SK-N-MC (cell line): ENCODE results near the gene RAD23A.

Source experiments
- DNase-seq: peaks from one replicate; pipeline ENCODE4 v3.0.0-alpha.2; 2011; ENCODE audit warnings: low read depth, low spot score
- H3K27ac ChIP-seq: fragments of 200-600 bp; sonication (generic); 2 replicates; pipeline ENCODE4 v1.5.1; 2016; ENCODE audit warnings: mixed run types
- H3K36me3 ChIP-seq: fragments of 200-600 bp; sonication (generic); 2 replicates; pipeline ENCODE4 v1.6.1; 2017; ENCODE audit warnings: antibody characterized with exemption, low read length, mixed read lengths; ENCODE audit not compliant: insufficient read depth
- H3K4me3 ChIP-seq: fragments of 200-600 bp; sonication (generic); 2 replicates; pipeline ENCODE4 v1.5.1; 2016
- H3K9ac ChIP-seq: fragments of 200-600 bp; sonication (generic); 2 replicates; pipeline ENCODE4 v1.8.0; 2017; ENCODE audit warnings: mixed run types, mixed read lengths; ENCODE audit not compliant: insufficient read length
- H3K9me3 ChIP-seq: fragments of 200-600 bp; sonication (generic); 2 replicates; pipeline ENCODE4 v1.6.1; 2017; ENCODE audit warnings: low read depth, mild to moderate bottlenecking, antibody characterized with exemption, low read length, moderate library complexity, mixed read lengths
- EZH2 ChIP-seq: fragments of 200-600 bp; sonication (generic); IDR thresholded peaks from one replicate; pipeline ENCODE4 v1.6.1; 2017; ENCODE audit warnings: antibody characterized with exemption
- FOXP2 ChIP-seq: optimal IDR thresholded peaks from 2 replicates; pipeline ENCODE3; 2011; ENCODE audit warnings: mild to moderate bottlenecking, moderate library complexity; ENCODE audit not compliant: insufficient read depth; ENCODE audit errors: extremely low read length, control extremely low read depth
- POLR2AphosphoS5 ChIP-seq: IDR thresholded peaks from 2 replicates; pipeline ENCODE4 v1.6.1; 2012; ENCODE audit warnings: mild to moderate bottlenecking, low read depth, low read length, borderline replicate concordance

Gene RAD23A

GRCh38 chr19:12985049-12985776 is 39.6 kb downstream of the RAD23A start:
- DNase-seq = no peak
- H3K9ac ChIP-seq = no peak overlapping the region
- H3K4me3 ChIP-seq = no peak overlapping the region
- no peak overlapping the region for H3K27ac ChIP-seq
- TF ChIP-seq FOXP2 (no peak), EZH2 (no peak), POLR2AphosphoS5 (no peak)
- H3K36me3 ChIP-seq = no peaks in the 10 kb centered on the region
- H3K9me3 ChIP-seq = no peaks in the 10 kb centered on the region

- no peaks in the 10 kb centered on the region for H3K9me3 ChIP-seq
- H3K36me3 ChIP-seq = no peaks in the 10 kb centered on the region
- DNase-seq = no peak
- no peak overlapping the region for H3K27ac ChIP-seq
- no peak overlapping the region for H3K9ac ChIP-seq
- H3K4me3 ChIP-seq = no peak overlapping the region
- TF ChIP-seq FOXP2 (no peak), EZH2 (no peak), POLR2AphosphoS5 (no peak)
Measured at GRCh38 chr19:12986726-12987125, 41.1 kb downstream of the RAD23A start.

- no peak overlapping the region for H3K27ac ChIP-seq
- TF ChIP-seq EZH2 = no peak
- no peak for TF ChIP-seq FOXP2
- no peak for TF ChIP-seq POLR2AphosphoS5
- DNase-seq = no peak
- H3K9ac ChIP-seq = no peak overlapping the region
- no peaks in the 10 kb centered on the region for H3K36me3 ChIP-seq
- H3K4me3 ChIP-seq = no peak overlapping the region
- H3K9me3 ChIP-seq = no peaks in the 10 kb centered on the region
Measured at GRCh38 chr19:12987190-12987589, 41.5 kb downstream of the RAD23A start.

- H3K9ac ChIP-seq = no peak overlapping the region
- TF ChIP-seq POLR2AphosphoS5 (no peak), FOXP2 (no peak), EZH2 (no peak)
- no peaks in the 10 kb centered on the region for H3K9me3 ChIP-seq
- no peak overlapping the region for H3K4me3 ChIP-seq
- H3K36me3 ChIP-seq = no peaks in the 10 kb centered on the region
- H3K27ac ChIP-seq = no peak overlapping the region
- no peak for DNase-seq
Measured at GRCh38 chr19:12987781-12988180, 42.1 kb downstream of the RAD23A start.

DNA sequence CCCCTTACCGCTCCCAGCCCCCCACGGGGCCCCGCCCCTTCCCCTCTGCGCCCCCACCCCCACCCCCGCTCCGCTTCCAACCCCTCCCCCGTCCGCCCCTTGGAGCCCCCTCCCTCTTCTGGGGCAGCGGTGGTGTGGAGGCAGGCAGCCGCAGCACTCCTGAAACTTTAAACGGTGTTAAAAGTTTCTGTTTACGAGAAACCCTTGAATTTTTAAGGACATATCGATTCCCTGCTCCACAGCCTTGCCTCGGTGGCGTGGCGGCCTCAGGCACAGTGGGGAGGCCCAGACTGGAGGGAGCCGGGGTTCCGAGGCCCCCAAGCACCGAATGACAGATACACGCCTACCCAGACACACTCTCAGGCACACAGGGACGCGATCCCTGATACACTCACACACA is 44.8 kb downstream of the RAD23A start:
- no peak overlapping the region for H3K9ac ChIP-seq
- no peak for DNase-seq
- no peaks in the 10 kb centered on the region for H3K36me3 ChIP-seq
- H3K9me3 ChIP-seq = no peaks in the 10 kb centered on the region
- peak overlapping the region; percentile 47; the same call in 1 of the 2 replicates for H3K4me3 ChIP-seq
- TF ChIP-seq EZH2 = no peak
- TF ChIP-seq FOXP2 = no peak
- no peak for TF ChIP-seq POLR2AphosphoS5
- peak overlapping the region; percentile 72 for H3K27ac ChIP-seq

GRCh38 chr19:12990853-12991252 is 45.2 kb downstream of the RAD23A start:
- no peak overlapping the region for H3K9ac ChIP-seq
- H3K4me3 ChIP-seq = peak overlapping the region; percentile 47; the same call in 1 of the 2 replicates
- peak overlapping the region; percentile 72 for H3K27ac ChIP-seq
- H3K9me3 ChIP-seq = no peaks in the 10 kb centered on the region
- H3K36me3 ChIP-seq = no peaks in the 10 kb centered on the region
- no peak for TF ChIP-seq EZH2
- no peak for TF ChIP-seq POLR2AphosphoS5
- TF ChIP-seq FOXP2 = no peak
- no peak for DNase-seq

- no peak for TF ChIP-seq FOXP2
- no peak for TF ChIP-seq POLR2AphosphoS5
- TF ChIP-seq EZH2 = no peak
- Histone ChIP-seq H3K9ac (no peak overlapping the region), H3K4me3 (no peak overlapping the region), H3K36me3 (no peaks in the 10 kb centered on the region), H3K27ac (no peak overlapping the region), H3K9me3 (no peaks in the 10 kb centered on the region)
- DNase-seq = no peak
Measured at GRCh38 chr19:12991296-12991695, 45.6 kb downstream of the RAD23A start.

DNA sequence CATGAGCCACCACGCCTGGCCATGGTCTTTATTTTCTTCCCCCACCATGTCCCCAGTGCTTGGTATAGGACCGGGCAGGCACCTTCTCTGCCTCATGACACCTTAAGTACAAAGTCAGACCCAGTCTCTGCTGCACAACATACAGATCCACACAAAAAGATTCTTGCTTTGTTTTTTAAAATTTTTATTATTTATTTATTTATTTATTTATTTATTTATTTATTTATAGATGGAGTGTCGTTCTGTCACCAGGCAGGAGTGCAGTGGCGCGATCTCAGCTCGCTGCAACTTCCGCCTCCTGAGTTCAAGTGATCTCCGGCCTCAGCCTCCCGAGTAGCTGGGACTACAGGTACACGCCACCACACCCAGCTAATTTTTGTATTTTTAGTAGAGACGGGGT is 47.1 kb downstream of the RAD23A start:
- H3K9ac ChIP-seq = no peak overlapping the region
- H3K36me3 ChIP-seq = no peaks in the 10 kb centered on the region
- H3K27ac ChIP-seq = no peak overlapping the region
- no peak for TF ChIP-seq FOXP2
- H3K4me3 ChIP-seq = no peak overlapping the region
- no peak for DNase-seq
- H3K9me3 ChIP-seq = no peaks in the 10 kb centered on the region

- H3K27ac ChIP-seq = no peak overlapping the region
Measured at GRCh38 chr19:12993562-12993961, 47.9 kb downstream of the RAD23A start.

More at GRCh38 chr19:12993562-12993961, 47.9 kb downstream of the RAD23A start:
- peaks cover under 1% of the 10 kb centered on the region; the same call in 1 of the 2 replicates for H3K36me3 ChIP-seq
- no peak for TF ChIP-seq EZH2
- TF ChIP-seq FOXP2 = no peak
- no peak for TF ChIP-seq POLR2AphosphoS5
- DNase-seq = no peak
- H3K9ac ChIP-seq = no peak overlapping the region
- H3K4me3 ChIP-seq = no peak overlapping the region
- no peaks in the 10 kb centered on the region for H3K9me3 ChIP-seq
